ENCODE data around the gene MRTFA.

DNA sequence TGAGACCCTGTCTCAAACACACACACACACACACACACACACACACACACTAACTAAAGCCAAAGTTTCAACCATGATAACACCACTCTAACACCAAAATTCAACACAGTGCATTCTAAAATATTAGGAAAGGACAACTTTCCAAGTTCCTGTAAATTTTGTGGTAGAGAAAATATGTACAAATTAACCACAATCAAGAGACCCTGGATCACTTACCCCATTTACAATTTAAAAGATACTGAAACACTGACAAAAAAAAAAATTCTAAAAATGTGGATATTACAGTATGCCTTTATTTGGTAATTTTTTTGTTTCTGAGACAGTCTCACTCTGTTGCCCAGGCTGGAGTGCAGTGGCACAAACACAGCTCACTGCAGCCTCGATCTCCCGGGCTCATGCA, 9.7 kb downstream of the MRTFA start:
- TF ChIP-seq, protein P1, sequence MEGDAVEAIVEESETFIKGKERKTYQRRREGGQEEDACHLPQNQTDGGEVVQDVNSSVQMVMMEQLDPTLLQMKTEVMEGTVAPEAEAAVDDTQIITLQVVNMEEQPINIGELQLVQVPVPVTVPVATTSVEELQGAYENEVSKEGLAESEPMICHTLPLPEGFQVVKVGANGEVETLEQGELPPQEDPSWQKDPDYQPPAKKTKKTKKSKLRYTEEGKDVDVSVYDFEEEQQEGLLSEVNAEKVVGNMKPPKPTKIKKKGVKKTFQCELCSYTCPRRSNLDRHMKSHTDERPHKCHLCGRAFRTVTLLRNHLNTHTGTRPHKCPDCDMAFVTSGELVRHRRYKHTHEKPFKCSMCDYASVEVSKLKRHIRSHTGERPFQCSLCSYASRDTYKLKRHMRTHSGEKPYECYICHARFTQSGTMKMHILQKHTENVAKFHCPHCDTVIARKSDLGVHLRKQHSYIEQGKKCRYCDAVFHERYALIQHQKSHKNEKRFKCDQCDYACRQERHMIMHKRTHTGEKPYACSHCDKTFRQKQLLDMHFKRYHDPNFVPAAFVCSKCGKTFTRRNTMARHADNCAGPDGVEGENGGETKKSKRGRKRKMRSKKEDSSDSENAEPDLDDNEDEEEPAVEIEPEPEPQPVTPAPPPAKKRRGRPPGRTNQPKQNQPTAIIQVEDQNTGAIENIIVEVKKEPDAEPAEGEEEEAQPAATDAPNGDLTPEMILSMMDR (IDR thresholded peaks at IDR 0.05 in 8 of 11, conservative IDR thresholded peaks at IDR 0.05 in 3 of 11) = no peak
- TF ChIP-seq POLR2A (IDR thresholded peaks at IDR 0.05) (no peak), POLR2AphosphoS5 (IDR thresholded peaks at IDR 0.05) (no peak)
